B cell (primary cell): ENCODE results near the gene MED31.
"Not testable (repeated sequence)": the region's sequence is repeated elsewhere in the genome, so short reads cannot be mapped to it uniquely, and the experiment has no call there.

ENCODE experiments used
- EZH2 ChIP-seq: IDR thresholded peaks from 2 replicates; pipeline ENCODE4 v1.6.1; 2012; ENCODE audit warnings: borderline replicate concordance, low read depth, mild to moderate bottlenecking, moderate library complexity, low read length; ENCODE audit not compliant: insufficient read depth, poor library complexity, severe bottlenecking
- TF ChIP-seq, protein P1 (sequence below): fragments of 200-600 bp; IDR thresholded peaks from one replicate; pipeline ENCODE4 v1.8.0; 2022; ENCODE audit warnings: antibody characterized with exemption, mild to moderate bottlenecking

DNA sequence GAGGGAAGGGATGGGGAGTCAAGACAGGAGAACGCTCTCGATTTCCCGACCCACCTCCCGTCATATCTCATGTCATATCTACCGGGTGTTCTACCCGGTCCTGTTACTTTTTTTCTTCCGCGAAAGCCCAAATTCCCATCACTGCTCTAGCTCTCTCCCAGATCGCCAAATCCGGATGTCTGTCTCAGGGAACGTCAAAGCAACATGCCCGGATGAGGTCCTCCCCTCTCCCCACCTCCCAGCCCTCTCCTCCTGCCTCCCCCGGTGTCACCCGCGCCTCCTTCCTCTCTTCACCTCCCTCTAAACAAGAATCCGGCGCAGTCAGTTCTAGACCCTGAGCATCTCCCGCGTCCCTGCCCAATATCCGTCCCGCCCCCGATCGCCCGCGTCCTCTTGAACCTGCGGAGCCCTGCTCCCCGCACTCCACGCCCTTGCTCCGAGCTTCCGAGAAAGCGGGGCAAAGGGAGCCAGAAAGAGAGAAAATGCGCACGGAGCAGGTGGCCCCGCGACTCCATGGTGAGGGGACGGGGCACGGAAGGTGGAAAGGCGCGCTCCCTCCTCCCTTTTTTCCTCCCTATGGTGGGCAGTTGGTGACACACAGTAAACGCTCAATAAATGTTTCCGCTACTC is 4.4 kb upstream of the MED31 start:
- not testable (repeated sequence) for TF ChIP-seq EZH2
- TF ChIP-seq, protein P1, sequence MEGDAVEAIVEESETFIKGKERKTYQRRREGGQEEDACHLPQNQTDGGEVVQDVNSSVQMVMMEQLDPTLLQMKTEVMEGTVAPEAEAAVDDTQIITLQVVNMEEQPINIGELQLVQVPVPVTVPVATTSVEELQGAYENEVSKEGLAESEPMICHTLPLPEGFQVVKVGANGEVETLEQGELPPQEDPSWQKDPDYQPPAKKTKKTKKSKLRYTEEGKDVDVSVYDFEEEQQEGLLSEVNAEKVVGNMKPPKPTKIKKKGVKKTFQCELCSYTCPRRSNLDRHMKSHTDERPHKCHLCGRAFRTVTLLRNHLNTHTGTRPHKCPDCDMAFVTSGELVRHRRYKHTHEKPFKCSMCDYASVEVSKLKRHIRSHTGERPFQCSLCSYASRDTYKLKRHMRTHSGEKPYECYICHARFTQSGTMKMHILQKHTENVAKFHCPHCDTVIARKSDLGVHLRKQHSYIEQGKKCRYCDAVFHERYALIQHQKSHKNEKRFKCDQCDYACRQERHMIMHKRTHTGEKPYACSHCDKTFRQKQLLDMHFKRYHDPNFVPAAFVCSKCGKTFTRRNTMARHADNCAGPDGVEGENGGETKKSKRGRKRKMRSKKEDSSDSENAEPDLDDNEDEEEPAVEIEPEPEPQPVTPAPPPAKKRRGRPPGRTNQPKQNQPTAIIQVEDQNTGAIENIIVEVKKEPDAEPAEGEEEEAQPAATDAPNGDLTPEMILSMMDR: not testable (repeated sequence)
